ENCODE measurements around the gene NT5C3B.
A peak's percentile ranks its signal among the peaks of the same experiment; 100 is the strongest.
"Not testable (repeated sequence)": the region's sequence is repeated elsewhere in the genome, so short reads cannot be mapped to it uniquely, and the experiment has no call there.

NT5C3B gene

GRCh38 chr17:41837761-41838538, 1.9 kb upstream of the NT5C3B start, which contains the start of gene KLHL10:
Gene KLHL10, plus strand, starts transcription at chr17:41837825. Its CDS starts 108 bp downstream, at chr17:41837933.
- DNase-seq = no peak

DNA sequence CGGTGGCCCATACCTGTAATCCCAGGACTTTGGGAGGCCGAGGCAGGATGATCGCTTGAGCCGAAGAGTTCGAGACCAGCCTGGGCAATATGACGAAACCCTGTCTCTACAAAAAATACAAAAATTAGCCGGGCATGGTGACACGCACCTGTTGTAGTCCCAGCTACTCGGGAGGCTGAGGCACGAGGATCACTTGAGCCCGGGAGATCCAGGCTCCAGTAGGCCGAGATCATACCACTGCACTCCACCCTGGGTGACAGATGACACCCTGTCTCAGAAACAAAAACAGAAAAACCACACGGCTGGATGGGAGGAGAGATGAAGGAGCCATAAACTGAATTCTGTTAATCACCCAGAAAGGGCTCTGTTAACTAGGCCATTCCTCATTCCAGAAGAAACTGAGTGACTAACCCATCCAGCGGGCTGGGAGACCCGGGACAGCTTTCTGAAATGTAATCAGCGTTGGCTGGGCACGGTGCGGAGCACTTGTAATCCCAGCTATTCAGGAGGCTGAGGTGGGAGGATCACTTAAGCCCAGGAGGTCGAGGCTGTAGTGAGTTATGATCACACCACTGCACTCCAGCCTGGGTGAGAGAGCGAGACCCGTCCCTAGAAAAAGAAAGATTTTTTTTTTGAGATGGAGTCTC, 641 bp upstream of the NT5C3B start:
- DNase-seq = no peak

DNA sequence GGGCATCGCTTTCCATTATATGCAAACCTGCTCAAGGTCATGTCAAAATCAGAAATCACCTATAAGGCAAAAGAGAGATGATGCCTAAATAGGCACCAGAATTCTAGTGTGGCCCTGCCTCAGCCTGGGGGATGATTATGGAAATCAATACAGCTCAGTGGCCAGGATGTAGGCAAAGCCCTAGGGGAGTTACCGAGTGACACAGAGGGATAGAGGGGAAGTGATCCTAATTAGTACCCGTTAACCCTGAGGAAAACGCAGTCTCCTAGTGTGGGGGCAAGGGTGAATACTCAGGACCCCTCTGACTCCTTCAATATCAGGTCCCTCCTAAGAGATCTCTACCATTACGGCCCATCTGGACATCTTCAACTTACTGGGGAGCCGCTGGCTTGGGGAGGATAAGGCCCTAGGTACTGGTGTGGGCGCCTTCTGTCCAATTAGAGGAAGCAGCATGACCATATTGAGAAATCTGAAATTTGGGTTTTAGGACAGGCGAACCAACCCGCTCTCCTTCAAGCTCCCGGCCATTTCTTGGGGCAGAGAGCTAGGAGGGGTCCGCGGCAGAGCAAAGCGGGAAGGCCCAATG, 725 bp downstream of the NT5C3B start:
- DNase-seq = no peak

GRCh38 chr17:41829961-41830360, 6.1 kb downstream of the NT5C3B start:
- DNase-seq = not testable (repeated sequence)

DNA sequence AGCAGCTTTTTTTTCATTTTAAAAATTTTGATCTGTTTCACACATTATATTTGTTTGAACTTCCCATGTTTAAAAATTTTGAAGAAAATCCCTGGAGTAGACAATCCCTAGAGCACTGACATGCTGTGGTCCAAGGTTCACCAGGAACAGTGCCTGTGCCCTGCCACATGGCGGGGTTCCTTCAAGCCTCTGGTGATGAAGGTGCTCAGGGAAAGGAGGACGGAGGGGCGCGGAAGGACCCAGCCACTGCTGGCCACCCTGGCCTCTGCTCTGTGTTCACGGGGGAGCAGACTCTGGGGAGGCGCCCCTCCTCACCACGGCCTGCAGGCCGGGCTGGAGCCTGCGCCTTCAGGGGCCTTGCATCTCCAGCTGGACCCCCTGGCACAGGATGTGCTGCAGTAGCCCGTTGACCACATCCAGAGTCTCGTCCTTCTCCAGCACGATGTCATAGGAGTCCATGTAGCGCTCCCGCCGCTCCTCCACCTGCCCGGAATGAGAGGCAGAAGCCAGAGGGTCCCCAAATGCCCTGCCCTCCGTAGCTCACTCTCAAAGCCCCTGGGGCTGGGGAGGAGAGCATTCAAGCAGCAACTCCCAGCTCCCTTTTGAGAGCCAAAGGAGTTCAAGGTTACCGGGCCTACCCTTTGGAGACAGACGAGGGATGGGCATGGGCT, 10.7 kb downstream of the NT5C3B start:
- no peak for DNase-seq

GRCh38 chr17:41824086-41824485, 11.9 kb downstream of the NT5C3B start:
- DNase-seq = no peak

- DNase-seq = no peak
Observed at GRCh38 chr17:41823580-41823979, 12.5 kb downstream of the NT5C3B start.

GRCh38 chr17:41823141-41823524, 12.9 kb downstream of the NT5C3B start:
- no peak for DNase-seq

- DNase-seq = no peak
Observed at GRCh38 chr17:41822216-41823140, 13.6 kb downstream of the NT5C3B start.

DNA sequence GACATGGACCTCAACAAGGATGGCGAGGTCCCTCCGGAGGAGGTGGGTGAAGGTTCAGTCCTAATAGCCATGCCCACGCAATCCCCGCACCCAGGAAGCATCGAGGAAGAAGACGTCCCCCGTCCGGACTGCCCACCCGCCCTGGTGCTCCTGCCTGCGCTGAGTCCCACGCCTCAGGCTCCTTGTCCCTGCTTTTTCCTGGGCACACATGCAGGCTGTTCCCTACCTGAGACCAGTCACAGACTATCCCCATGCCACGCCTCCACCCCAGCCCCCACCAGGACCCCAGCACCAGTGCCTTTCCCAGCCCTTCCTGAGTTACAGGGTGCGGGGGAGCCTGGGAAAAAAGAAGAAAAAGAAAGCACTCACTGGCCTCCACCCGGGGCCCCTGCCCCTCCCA, 14.3 kb downstream of the NT5C3B start:
- DNase-seq = no peak

DNA sequence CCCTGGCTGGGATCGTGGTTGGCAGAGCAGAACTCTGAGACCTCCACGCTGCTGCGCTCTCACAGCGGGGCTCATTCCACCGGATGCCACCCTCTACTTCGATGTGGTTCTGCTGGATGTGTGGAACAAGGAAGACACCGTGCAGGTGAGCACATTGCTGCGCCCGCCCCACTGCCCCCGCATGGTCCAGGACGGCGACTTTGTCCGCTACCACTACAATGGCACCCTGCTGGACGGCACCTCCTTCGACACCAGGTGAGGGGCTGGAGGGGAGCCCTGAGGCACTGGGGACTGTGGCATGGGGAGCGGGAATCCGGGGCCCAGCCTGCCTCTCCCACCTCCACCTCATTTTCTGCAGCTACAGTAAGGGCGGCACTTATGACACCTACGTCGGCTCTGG, 18.0 kb downstream of the NT5C3B start:
- DNase-seq = no peak

- no peak for DNase-seq
Observed at GRCh38 chr17:41816637-41817320, 19.3 kb downstream of the NT5C3B start.

DNA sequence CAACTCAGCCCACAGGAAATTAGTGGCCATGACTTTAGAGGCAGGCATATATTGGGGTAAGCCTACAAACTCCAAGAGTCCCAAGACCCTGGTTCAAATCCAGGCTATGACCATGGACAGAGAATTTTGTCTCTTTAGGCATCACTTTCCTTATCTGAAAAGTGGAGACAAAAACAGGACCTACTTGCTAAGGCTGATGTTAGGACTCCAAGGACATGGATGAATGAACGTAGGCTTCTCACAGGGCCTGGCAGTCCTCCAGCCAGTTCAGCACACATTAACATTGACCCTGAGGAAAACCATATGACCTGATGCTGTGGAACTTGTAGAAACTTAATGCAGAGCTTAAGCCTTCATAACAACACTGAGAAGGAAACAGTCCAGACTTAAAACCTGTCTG, 21.8 kb downstream of the NT5C3B start:
- no peak for DNase-seq

DNA sequence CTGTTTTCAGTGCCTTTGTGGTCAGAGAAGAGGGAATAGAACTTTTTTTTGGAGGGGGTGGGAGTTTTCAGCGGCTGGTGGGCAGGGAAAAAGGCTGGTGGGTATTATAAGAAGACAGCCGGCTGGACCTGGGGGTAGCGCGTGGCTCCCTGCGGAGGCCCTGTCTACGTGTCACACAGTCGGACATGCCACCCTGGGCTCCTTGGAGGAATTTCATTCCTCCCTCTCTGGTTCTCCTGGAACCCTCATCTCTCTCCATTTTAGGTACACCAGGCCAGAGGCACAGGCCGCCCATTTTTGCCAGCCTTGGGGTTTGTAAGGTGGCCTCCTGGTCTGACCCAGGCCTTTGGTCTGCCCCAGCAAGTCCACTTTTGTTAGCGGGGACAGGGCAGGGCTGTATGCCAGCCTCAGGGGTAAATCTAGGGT, 22.3 kb downstream of the NT5C3B start:
- DNase-seq = no peak

DNA sequence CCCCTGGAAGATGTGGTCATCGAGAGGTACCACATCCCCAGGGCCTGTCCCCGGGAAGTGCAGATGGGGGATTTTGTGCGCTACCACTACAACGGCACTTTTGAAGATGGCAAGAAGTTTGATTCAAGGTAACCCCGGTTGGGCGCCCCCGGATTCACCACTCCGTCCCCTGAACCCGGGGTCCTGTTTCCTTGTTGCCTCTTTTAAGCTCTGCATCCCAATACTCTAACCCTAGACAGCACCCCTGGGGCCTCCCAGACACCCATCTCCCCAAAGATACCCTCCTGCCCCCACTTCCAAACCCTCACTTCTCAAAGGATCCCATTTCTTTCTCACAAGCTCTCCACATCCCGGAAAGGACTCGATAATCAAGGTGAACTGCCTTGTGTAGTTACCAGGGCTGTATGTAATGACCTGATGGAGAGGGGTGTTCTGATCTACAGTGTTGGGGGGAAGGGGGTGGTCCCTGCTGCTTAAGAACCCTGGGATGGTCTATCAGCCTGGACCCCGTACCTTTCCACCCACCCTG, 22.8 kb downstream of the NT5C3B start:
- DNase-seq = no peak

GRCh38 chr17:41812381-41813151, 23.5 kb downstream of the NT5C3B start, which contains the start of gene FKBP10:
Gene FKBP10, plus strand, starts transcription at chr17:41813004. Its CDS starts 31 bp downstream, at chr17:41813035.
- peak; percentile 43 for DNase-seq

DNA sequence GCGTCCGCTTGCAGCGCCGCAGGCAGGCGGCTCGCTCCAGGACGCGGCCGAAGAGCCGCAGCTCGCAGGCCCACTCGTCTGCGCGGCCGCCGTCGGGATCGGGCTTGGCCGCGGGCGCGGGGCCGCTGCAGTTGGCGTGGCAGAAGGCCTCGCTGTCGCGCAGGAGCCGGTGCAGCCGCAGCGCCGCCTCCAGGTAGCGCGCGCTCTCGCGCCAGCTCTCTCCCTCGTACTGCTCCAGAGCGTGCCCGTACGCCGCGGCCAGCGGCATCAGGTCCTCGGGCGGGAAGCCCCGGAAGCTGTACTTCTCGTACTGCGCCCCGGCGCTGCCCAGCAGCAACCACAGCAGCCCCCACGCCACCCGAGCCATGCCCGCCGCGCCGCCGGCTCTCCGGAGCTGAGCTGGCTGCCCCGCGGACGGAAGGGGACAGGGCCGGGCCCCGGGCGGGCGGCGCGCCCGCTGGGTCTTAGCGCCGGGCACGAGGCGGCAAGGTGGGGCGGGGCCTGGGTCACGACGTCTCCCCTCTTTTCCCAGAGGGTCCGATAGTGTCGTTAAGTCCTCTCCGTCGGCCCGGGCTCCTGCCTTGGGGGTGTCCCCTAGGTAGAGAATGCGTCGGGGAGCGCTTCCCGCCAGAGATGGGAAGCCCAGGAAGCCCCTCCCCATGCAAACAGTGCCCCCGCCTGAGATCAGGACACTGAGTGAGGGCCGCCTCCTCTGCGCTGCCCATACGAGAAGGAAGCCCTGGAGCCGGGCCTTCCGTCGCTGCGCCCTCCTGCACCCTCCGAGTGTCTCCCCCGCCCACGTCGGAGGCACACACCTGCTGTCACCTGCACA, 24.3 kb downstream of the NT5C3B start, which contains the start of gene P3H4:
TSS of gene P3H4 (minus strand) at position 401 of the 832 bp plus-strand sequence. CDS start at position 367, 34 bp downstream.
- peak; percentile 73 for DNase-seq

- DNase-seq = no peak
Observed at GRCh38 chr17:41810659-41811548, 25.1 kb downstream of the NT5C3B start.

Data from central memory CD4-positive, alpha-beta T cell (primary cell).